ENCODE data around the gene PLCB1. TPM values are rescaled to one million over a fixed set of nuclear protein-coding genes. Genes with fewer than 3 reads are reported as not detected.
A peak's percentile ranks its signal among the peaks of the same experiment; 100 is the strongest.

PLCB1 gene
- total RNA-seq, 3 donors from 2014 or later = 12.2 to 106 (median 30.5) TPM

GRCh38 chr20:8571611-8572010 lies 439.5 kb downstream of the PLCB1 start:
- TF ChIP-seq CTCF (IDR thresholded peaks at IDR 0.05) = no peak
- no peak for TF ChIP-seq POLR2AphosphoS5 (IDR thresholded peaks at IDR 0.05)
- TF ChIP-seq POLR2A (IDR thresholded peaks at IDR 0.05) = no peak
- no peaks in the 10 kb centered on the region for H3K36me3 ChIP-seq
- no peak overlapping the region for H3K27ac ChIP-seq
- H3K4me1 ChIP-seq = peaks cover 0 to 5% of the 10 kb centered on the region in 2 donors
- no peaks in the 10 kb centered on the region for H3K27me3 ChIP-seq
- intact Hi-C loops (cut with DNase I; ENCODE audit: low total_unique reads) = no loop called here
- H3K9me3 ChIP-seq = no peaks in the 10 kb centered on the region
- H3K4me3 ChIP-seq = no peak overlapping the region
- DNase-seq (ENCODE audit: low spot score in 2 of 2) = no peak

GRCh38 chr20:8573686-8574085 lies 441.6 kb downstream of the PLCB1 start:
- Histone ChIP-seq H3K27me3 (no peaks in the 10 kb centered on the region), H3K4me3 (no peak overlapping the region), H3K27ac (no peak overlapping the region), H3K36me3 (no peaks in the 10 kb centered on the region), H3K9me3 (no peaks in the 10 kb centered on the region), H3K4me1 (no peaks in the 10 kb centered on the region)
- intact Hi-C loops (cut with DNase I; ENCODE audit: low total_unique reads) = no loop called here
- TF ChIP-seq POLR2A (IDR thresholded peaks at IDR 0.05) (no peak), CTCF (IDR thresholded peaks at IDR 0.05) (no peak), POLR2AphosphoS5 (IDR thresholded peaks at IDR 0.05) (no peak)
- DNase-seq (ENCODE audit: low spot score in 2 of 2) = no peak

GRCh38 chr20:8575114-8575513 lies 443.0 kb downstream of the PLCB1 start:
- no peaks in the 10 kb centered on the region for H3K9me3 ChIP-seq
- no peak overlapping the region for H3K27ac ChIP-seq
- H3K4me1 ChIP-seq = peaks cover 0 to 3% of the 10 kb centered on the region in 2 donors
- H3K36me3 ChIP-seq = no peaks in the 10 kb centered on the region
- H3K27me3 ChIP-seq = no peaks in the 10 kb centered on the region
- no peak for DNase-seq (ENCODE audit: low spot score in 2 of 2)
- intact Hi-C loops (cut with DNase I; ENCODE audit: low total_unique reads) = no loop called here
- TF ChIP-seq CTCF (IDR thresholded peaks at IDR 0.05) (no peak), POLR2A (IDR thresholded peaks at IDR 0.05) (no peak), POLR2AphosphoS5 (IDR thresholded peaks at IDR 0.05) (no peak)
- no peak overlapping the region for H3K4me3 ChIP-seq

GRCh38 chr20:8578161-8578865 lies 446.2 kb downstream of the PLCB1 start:
- intact Hi-C loops (cut with DNase I; ENCODE audit: low total_unique reads) = no loop called here
- H3K27ac ChIP-seq = peak overlapping the region; percentile 12 to 54
- TF ChIP-seq POLR2A (IDR thresholded peaks at IDR 0.05) = no peak
- no peak for TF ChIP-seq CTCF (IDR thresholded peaks at IDR 0.05)
- TF ChIP-seq POLR2AphosphoS5 (IDR thresholded peaks at IDR 0.05) = no peak
- DNase-seq (ENCODE audit: low spot score in 2 of 2) = no peak
- no peaks in the 10 kb centered on the region for H3K27me3 ChIP-seq
- peaks cover 0 to 3% of the 10 kb centered on the region in 2 donors for H3K4me1 ChIP-seq
- H3K4me3 ChIP-seq = no peak overlapping the region
- H3K9me3 ChIP-seq = no peaks in the 10 kb centered on the region
- no peaks in the 10 kb centered on the region for H3K36me3 ChIP-seq

GRCh38 chr20:8579035-8579434 lies 447.0 kb downstream of the PLCB1 start:
- peak overlapping the region; percentile 12 to 54 for H3K27ac ChIP-seq
- no peaks in the 10 kb centered on the region for H3K27me3 ChIP-seq
- H3K36me3 ChIP-seq = no peaks in the 10 kb centered on the region
- H3K4me3 ChIP-seq = no peak overlapping the region
- no peak for TF ChIP-seq CTCF (IDR thresholded peaks at IDR 0.05)
- no peak for TF ChIP-seq POLR2A (IDR thresholded peaks at IDR 0.05)
- TF ChIP-seq POLR2AphosphoS5 (IDR thresholded peaks at IDR 0.05) = no peak
- intact Hi-C loops (cut with DNase I; ENCODE audit: low total_unique reads) = no loop called here
- H3K4me1 ChIP-seq = peaks cover 0 to 3% of the 10 kb centered on the region in 2 donors
- no peak for DNase-seq (ENCODE audit: low spot score in 2 of 2)
- no peaks in the 10 kb centered on the region for H3K9me3 ChIP-seq

Data from breast epithelium (tissue), 4 donors.